ENCODE measurements around the gene MEFV.
"Not testable (repeated sequence)": the region's sequence is repeated elsewhere in the genome, so short reads cannot be mapped to it uniquely, and the experiment has no call there.

Gene MEFV

DNA sequence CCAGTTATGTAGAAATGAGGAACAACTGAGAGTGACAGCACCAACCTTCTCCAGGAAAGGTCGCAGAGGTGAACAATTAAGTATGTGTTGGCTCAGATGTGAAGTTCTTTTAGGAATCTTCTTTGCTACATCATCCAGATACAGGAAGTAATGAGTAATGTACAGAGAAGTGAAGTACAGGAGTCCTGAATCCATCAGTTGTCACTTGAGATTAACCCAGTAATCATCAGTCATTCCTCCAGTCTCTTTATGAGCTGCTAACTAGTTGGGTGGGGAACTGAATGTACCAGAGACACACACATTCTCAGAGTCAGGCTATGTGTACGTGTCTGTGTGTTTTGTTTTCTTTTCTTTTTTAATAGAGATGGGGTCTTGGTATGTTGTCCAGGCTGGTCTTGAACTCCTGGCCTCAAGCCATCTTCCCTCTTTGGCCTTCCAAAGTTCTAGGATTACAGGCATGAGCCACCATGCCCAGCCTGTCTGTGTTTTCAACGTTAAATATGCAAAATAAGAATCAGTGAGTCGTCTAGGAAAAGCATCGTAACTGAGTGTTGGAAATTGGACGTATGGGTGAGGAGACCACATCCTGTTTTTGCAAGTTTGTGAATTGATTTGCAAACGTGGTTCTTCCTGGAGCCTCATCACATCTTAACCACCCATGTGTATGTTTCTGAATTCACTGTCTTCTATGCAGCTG lies 41.4 kb downstream of the MEFV start:
- DNase-seq = no peak

GRCh38 chr16:3212567-3212966 lies 43.9 kb downstream of the MEFV start:
- no peak for DNase-seq

GRCh38 chr16:3212006-3212405 lies 44.4 kb downstream of the MEFV start:
- no peak for DNase-seq

GRCh38 chr16:3207086-3207953 lies 49.1 kb downstream of the MEFV start:
- DNase-seq = no peak

DNA sequence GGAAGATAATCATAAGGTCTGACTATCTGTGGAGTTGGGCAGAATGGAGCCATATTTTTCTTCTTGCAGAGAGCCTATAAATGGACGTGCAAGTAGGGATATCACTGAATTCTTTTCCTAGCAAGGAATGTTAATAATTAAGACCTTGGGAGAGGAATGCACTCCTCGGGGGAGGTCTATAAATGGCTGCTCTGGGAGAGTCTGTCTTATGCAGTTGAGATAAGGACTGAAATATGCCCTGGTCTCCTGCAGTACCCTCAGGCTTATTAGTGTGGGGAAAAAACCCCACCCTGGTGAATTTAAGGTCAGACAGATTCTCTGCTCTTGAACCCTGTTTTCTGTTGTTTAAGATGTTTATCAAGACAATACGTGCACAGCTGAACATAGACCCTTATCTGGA lies 50.5 kb downstream of the MEFV start:
- not testable (repeated sequence) for DNase-seq

- DNase-seq = peak; percentile 21
These were observed 53.4 kb downstream of the MEFV start for GRCh38 chr16:3202903-3203539.

GRCh38 chr16:3198334-3199072 lies 57.9 kb downstream of the MEFV start:
- DNase-seq = no peak

DNA sequence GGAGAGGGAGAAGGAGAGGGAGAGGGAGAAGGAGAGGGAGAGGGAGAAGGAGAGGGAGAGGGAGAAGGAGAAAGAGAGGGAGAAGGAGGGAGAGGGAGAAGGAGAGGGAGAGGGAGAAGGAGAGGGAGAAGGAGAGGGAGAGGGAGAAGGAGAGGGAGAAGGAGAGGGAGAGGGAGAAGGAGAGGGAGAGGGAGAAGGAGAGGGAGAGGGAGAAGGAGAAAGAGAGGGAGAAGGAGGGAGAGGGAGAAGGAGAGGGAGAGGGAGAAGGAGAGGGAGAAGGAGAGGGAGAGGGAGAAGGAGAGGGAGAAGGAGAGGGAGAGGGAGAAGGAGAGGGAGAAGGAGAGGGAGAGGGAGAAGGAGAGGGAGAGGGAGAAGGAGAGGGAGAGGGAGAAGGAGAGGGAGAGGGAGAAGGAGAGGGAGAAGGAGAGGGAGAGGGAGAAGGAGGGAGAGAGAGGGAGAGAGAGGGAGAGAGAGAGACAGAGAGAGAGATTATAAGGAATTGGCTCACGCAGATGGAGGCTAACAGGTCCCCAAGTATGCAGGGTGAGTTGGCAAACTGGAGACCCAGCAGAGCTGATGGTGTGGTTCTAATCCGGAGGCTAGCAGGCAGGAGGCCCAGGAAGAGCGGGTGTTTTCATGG lies 58.6 kb downstream of the MEFV start:
- not testable (repeated sequence) for DNase-seq

DNA sequence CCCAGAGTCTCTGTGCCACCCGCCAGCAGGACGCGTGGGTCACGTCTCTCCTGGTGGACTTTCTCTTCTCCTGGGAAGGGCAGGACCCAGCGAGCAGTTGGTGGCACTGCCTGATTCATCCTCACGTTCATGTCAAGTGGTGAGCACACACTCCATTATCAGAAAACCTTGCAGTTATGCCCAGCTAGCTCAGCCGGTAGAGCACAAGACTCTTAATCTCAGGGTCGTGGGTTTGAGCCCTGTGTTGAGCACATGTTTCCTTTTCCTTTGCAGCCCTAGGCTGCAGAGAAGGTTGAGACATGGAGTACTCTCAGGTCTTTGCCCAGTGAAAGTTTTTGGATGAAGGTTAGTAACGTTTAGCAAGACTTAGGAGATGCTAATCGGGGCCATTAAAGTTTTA lies 60.5 kb downstream of the MEFV start:
- no peak for DNase-seq

DNA sequence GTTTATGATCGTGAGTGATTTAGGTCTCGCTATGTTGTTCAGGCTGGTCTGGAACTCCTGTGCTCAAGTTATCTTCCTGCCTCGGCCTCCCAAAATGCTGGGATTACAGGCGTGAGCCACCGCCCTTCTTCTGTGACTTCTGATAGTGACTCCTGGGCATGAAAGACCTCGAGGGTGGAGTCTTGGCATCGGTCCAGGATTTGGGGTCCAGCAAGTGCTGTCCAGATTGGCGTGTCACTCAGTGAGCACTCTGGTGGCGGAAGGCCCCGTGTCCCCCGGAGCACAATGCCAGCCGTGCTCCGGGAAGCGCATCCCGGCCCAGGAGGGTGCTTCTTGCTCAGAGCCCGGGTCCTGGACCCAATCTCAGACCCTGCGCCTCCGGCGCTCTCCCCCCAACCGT lies 61.6 kb downstream of the MEFV start:
- DNase-seq = no peak

GRCh38 chr16:3193221-3194212 lies 62.9 kb downstream of the MEFV start:
- DNase-seq = no peak

DNA sequence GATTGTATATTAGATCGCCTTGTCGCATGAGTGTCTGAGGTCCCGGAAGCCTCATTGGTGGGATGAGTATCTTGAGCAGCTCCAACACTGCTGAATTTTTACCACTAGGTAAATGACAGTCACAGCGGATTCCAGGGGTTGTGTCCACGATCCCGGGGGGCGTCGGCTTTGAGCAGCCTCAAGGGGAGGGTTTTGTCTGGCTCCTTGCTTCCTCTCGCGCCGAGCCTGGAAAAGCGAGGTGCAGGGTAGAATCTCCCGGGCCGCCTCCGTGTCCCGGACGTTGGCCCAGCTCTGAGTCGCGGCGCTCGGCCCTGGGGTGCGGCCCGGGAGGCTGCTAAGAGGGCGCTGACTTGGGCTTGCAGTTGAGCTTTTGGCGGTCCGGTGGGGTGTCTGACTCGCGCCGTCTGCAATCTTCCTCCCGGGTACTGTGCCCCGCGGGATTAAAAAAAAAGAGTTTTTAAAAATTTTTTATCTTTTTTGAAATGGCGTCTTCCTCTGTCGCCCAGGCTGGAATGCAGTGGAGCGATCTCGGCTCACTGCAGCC lies 63.9 kb downstream of the MEFV start:
- no peak for DNase-seq
